DOHH2 (cell line): Measurements from ENCODE around the gene AMT.

Experiments used
- H3F3A ChIP-seq: fragments of 200-600 bp; sonication (generic), shearing (Covaris generic); 2 replicates; pipeline ENCODE4 v1.6.0; 2016; ENCODE audit warnings: antibody characterized with exemption, mild to moderate bottlenecking; ENCODE audit not compliant: control insufficient read depth, insufficient read depth
- H3K27ac ChIP-seq: fragments of 200-600 bp; sonication (generic); 2 replicates; pipeline ENCODE4 v1.5.1; 2014; ENCODE audit warnings: low read depth, mild to moderate bottlenecking, low read length, moderate library complexity
- H3K27me3 ChIP-seq: fragments of 200-600 bp; sonication (generic); 2 replicates; pipeline ENCODE4 v1.6.1; 2014; ENCODE audit warnings: mild to moderate bottlenecking, low read length, mixed read lengths; ENCODE audit not compliant: control insufficient read depth
- H3K36me3 ChIP-seq: fragments of 200-600 bp; sonication (generic); 2 replicates; pipeline ENCODE4 v1.6.1; 2014; ENCODE audit warnings: mild to moderate bottlenecking, low read length, moderate library complexity, mixed read lengths; ENCODE audit not compliant: control insufficient read depth
- H3K4me1 ChIP-seq: fragments of 200-600 bp; sonication (generic); 2 replicates; pipeline ENCODE4 v1.6.1; 2014; ENCODE audit warnings: mild to moderate bottlenecking, low read length, mixed read lengths; ENCODE audit not compliant: control insufficient read depth
- H3K4me2 ChIP-seq: fragments of 200-600 bp; sonication (generic); 2 replicates; pipeline ENCODE4 v1.6.0; 2014; ENCODE audit warnings: mild to moderate bottlenecking, low read length, moderate library complexity
- H3K4me3 ChIP-seq: fragments of 200-600 bp; sonication (generic); 2 replicates; pipeline ENCODE4 v1.5.1; 2014; ENCODE audit warnings: mild to moderate bottlenecking, low read length, mixed read lengths
- H3K79me2 ChIP-seq: fragments of 200-600 bp; sonication (generic); 2 replicates; pipeline ENCODE4 v1.6.1; 2014; ENCODE audit warnings: mild to moderate bottlenecking, low read length, mixed read lengths; ENCODE audit not compliant: control insufficient read depth
- H3K9me2 ChIP-seq: fragments of 200-600 bp; sonication (generic); replicated peaks from 2 replicates; pipeline ENCODE4 v1.6.1; 2014; ENCODE audit warnings: mild to moderate bottlenecking, low read length, mixed read lengths; ENCODE audit not compliant: control insufficient read depth
- H3K9me3 ChIP-seq: fragments of 200-600 bp; sonication (generic); 2 replicates; pipeline ENCODE4 v1.6.1; 2014; ENCODE audit warnings: antibody characterized with exemption, low read length, mixed read lengths; ENCODE audit not compliant: control insufficient read depth, insufficient read depth
- H4K20me1 ChIP-seq: fragments of 200-600 bp; sonication (generic); 2 replicates; pipeline ENCODE4 v1.6.0; 2014; ENCODE audit warnings: low read depth, mild to moderate bottlenecking, antibody characterized with exemption, low read length, moderate library complexity; ENCODE audit not compliant: control insufficient read depth, insufficient read depth
- CTCF ChIP-seq: fragments of 200-600 bp; sonication (generic); IDR thresholded peaks from one replicate; pipeline ENCODE4 v1.5.1; 2014; ENCODE audit warnings: antibody characterized with exemption, mild to moderate bottlenecking, low read depth, low read length; ENCODE audit not compliant: poor library complexity, severe bottlenecking
- EZH2phosphoT487 ChIP-seq: fragments of 200-600 bp; sonication (generic); IDR thresholded peaks from 2 replicates; pipeline ENCODE4 v1.6.1; 2017; ENCODE audit warnings: borderline replicate concordance, mild to moderate bottlenecking, antibody characterized with exemption, low read length, moderate library complexity, mixed read lengths

The AMT gene

GRCh38 chr3:49460188-49460890, 38.1 kb upstream of the AMT start:
- Histone ChIP-seq H3K4me3 (no peak overlapping the region), H3K4me1 (no peaks in the 10 kb centered on the region), H3K36me3 (no peaks in the 10 kb centered on the region), H3K27me3 (no peaks in the 10 kb centered on the region), H3K9me2 (no peaks in the 10 kb centered on the region), H3K79me2 (no peaks in the 10 kb centered on the region), H3K9me3 (no peaks in the 10 kb centered on the region), H3K4me2 (no peak overlapping the region), H3F3A (no peaks in the 10 kb centered on the region), H4K20me1 (no peaks in the 10 kb centered on the region), H3K27ac (no peak overlapping the region)
- TF ChIP-seq CTCF: no peak
- TF ChIP-seq EZH2phosphoT487: no peak

GRCh38 chr3:49456466-49456865, 34.2 kb upstream of the AMT start:
- H3K27me3 ChIP-seq: no peaks in the 10 kb centered on the region
- H3K36me3 ChIP-seq: no peaks in the 10 kb centered on the region
- H3K9me2 ChIP-seq: no peaks in the 10 kb centered on the region
- no peak for TF ChIP-seq EZH2phosphoT487
- H4K20me1 ChIP-seq: no peaks in the 10 kb centered on the region
- H3K79me2 ChIP-seq: no peaks in the 10 kb centered on the region
- no peaks in the 10 kb centered on the region for H3K9me3 ChIP-seq
- no peak overlapping the region for H3K4me2 ChIP-seq
- no peak overlapping the region for H3K27ac ChIP-seq
- no peaks in the 10 kb centered on the region for H3F3A ChIP-seq
- no peak overlapping the region for H3K4me3 ChIP-seq
- no peaks in the 10 kb centered on the region for H3K4me1 ChIP-seq

DNA sequence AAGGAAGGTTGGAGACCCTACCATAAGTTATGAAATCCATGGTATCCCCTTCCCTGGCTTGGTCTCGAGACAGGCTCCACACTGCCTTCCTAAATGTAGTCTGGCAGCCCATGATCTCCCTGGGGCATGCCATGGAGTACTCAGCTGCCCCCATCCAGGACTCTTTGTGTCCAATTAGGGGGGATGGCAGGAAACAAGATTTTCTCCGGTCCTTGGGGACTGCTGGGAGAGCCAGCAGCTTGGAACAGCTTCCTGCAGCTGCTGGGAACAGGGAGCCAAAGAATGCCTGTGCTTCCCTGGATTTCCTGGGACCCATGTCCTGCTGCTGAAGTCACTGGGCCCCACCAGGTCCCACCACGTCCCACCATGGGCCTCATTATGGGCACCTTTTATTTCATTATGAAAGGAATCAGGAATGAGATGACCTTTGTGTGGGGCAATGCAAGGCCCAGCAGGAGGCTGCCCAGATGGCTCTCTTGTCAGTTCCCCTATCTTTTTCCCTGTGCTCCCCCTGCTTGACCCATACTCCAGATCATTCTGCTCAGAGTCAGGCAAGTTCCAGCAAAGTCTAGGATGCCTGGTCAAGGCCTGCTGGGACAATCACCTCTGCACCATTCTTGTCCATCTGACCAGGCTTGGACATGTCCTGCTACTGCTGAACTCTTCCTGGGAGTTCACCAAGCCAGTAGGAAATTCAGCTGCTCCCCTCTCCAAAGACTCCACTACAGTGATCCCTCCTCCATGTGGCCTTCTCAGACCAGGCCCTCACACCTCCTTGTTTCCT, 32.8 kb upstream of the AMT start:
- no peaks in the 10 kb centered on the region for H3K27me3 ChIP-seq
- TF ChIP-seq CTCF (no peak), EZH2phosphoT487 (no peak)
- no peaks in the 10 kb centered on the region for H3K9me3 ChIP-seq
- H3F3A ChIP-seq: no peaks in the 10 kb centered on the region
- no peaks in the 10 kb centered on the region for H3K9me2 ChIP-seq
- H3K4me1 ChIP-seq: no peaks in the 10 kb centered on the region
- no peaks in the 10 kb centered on the region for H3K79me2 ChIP-seq
- H3K4me2 ChIP-seq: no peak overlapping the region
- no peak overlapping the region for H3K4me3 ChIP-seq
- H3K36me3 ChIP-seq: no peaks in the 10 kb centered on the region
- H3K27ac ChIP-seq: no peak overlapping the region
- H4K20me1 ChIP-seq: no peaks in the 10 kb centered on the region

GRCh38 chr3:49454458-49454857, 32.2 kb upstream of the AMT start:
- H4K20me1 ChIP-seq: no peaks in the 10 kb centered on the region
- H3K27ac ChIP-seq: no peak overlapping the region
- no peaks in the 10 kb centered on the region for H3K9me2 ChIP-seq
- no peak overlapping the region for H3K4me2 ChIP-seq
- H3K9me3 ChIP-seq: no peaks in the 10 kb centered on the region
- no peaks in the 10 kb centered on the region for H3K36me3 ChIP-seq
- H3F3A ChIP-seq: no peaks in the 10 kb centered on the region
- no peak overlapping the region for H3K4me3 ChIP-seq
- TF ChIP-seq EZH2phosphoT487 (no peak), CTCF (no peak)
- H3K4me1 ChIP-seq: no peaks in the 10 kb centered on the region
- no peaks in the 10 kb centered on the region for H3K27me3 ChIP-seq
- H3K79me2 ChIP-seq: no peaks in the 10 kb centered on the region
